Lower lobe of right lung (tissue), 2 donors: ENCODE measurements around the gene EMD. TPM values are rescaled to one million over a fixed set of nuclear protein-coding genes. Genes with fewer than 3 reads are reported as not detected.

ENCODE experiments used
- ATAC-seq, 2 donors: fragments of 200-7000 bp; cut with Tn5 transposase; one replicate each; pipeline ENCODE4 v1.9.1; 2020 to 2022; ENCODE audit warnings: mild to moderate bottlenecking in 2 of 2, moderate library complexity in 2 of 2
- DNase-seq: peaks from one replicate; pipeline ENCODE4 v3.0.0-alpha.2; 2020
- H3K27ac ChIP-seq: fragments of 200-600 bp; one replicate; pipeline ENCODE4 v1.8.0; 2022
- H3K27me3 ChIP-seq: fragments of 200-600 bp; one replicate; pipeline ENCODE4 v1.8.0; 2022; ENCODE audit warnings: low read depth
- H3K36me3 ChIP-seq: fragments of 200-600 bp; one replicate; pipeline ENCODE4 v1.8.0; 2022; ENCODE audit warnings: mild to moderate bottlenecking
- H3K4me1 ChIP-seq: fragments of 200-600 bp; one replicate; pipeline ENCODE4 v1.8.0; 2022
- H3K4me3 ChIP-seq: fragments of 200-600 bp; one replicate; pipeline ENCODE4 v1.8.0; 2022; ENCODE audit warnings: mild to moderate bottlenecking
- H3K9me3 ChIP-seq: fragments of 200-600 bp; one replicate; pipeline ENCODE4 v1.8.0; 2022
- CTCF ChIP-seq: fragments of 200-600 bp; IDR thresholded peaks from one replicate; pipeline ENCODE4 v1.8.0; 2022; ENCODE audit warnings: antibody characterized with exemption, mild to moderate bottlenecking
- intact Hi-C: fragments of 100-400 bp; cut with DNase I; formaldehyde crosslinking; loops from one replicate; pipeline ENCODE4 v1.11.0; 2022
- total RNA-seq: library from RNA; stranded (reverse); fragmentation: NEBNext Ultra II Directional; extraction: Animal tissue kit (Norgen Biotek cat#: 25700); gene quantifications from one replicate; pipeline ENCODE4 v1.2.1, GENCODE V29; 2021
- donor health status: DM: no; HTN: yes; CAD: no; lungs with severe emphysema.

The EMD gene
- total RNA-seq, 1 donor from 2014 or later: 50.9 TPM

- ATAC-seq (peak in 1 of 2 donors; percentile 43), DNase-seq (peak; percentile 54)
- TF ChIP-seq CTCF: no peak
- Histone ChIP-seq H3K36me3 (peaks cover 78% of the 10 kb centered on the region), H3K27ac (peak overlapping the region; percentile 56), H3K4me1 (peaks cover 33% of the 10 kb centered on the region), H3K9me3 (no peaks in the 10 kb centered on the region), H3K27me3 (no peaks in the 10 kb centered on the region), H3K4me3 (no peak overlapping the region)
- intact Hi-C loops: no loop called here
Measured at GRCh38 chrX:154351183-154352011, 27.7 kb upstream of the EMD start.

- ATAC-seq (no peak), DNase-seq (no peak)
- intact Hi-C loops: no loop called here
- Histone ChIP-seq H3K36me3 (peaks cover 84% of the 10 kb centered on the region), H3K9me3 (no peaks in the 10 kb centered on the region), H3K27me3 (no peaks in the 10 kb centered on the region), H3K4me1 (peaks cover 33% of the 10 kb centered on the region), H3K4me3 (no peak overlapping the region), H3K27ac (peak overlapping the region; percentile 56)
- no peak for TF ChIP-seq CTCF
Measured at GRCh38 chrX:154352012-154352401, 27.1 kb upstream of the EMD start.

- H3K27me3 ChIP-seq: no peaks in the 10 kb centered on the region
- H3K4me1 ChIP-seq: peaks cover 33% of the 10 kb centered on the region
- H3K27ac ChIP-seq: peak overlapping the region; percentile 56
- no peaks in the 10 kb centered on the region for H3K9me3 ChIP-seq
- intact Hi-C loops: no loop called here
- DNase-seq: no peak
- no peak for ATAC-seq
- H3K4me3 ChIP-seq: no peak overlapping the region
- H3K36me3 ChIP-seq: peaks cover 89% of the 10 kb centered on the region
- no peak for TF ChIP-seq CTCF
Measured at GRCh38 chrX:154352466-154352865, 26.6 kb upstream of the EMD start.

GRCh38 chrX:154353172-154353843, 25.8 kb upstream of the EMD start:
- Histone ChIP-seq H3K4me3 (no peak overlapping the region), H3K9me3 (no peaks in the 10 kb centered on the region), H3K27me3 (no peaks in the 10 kb centered on the region), H3K36me3 (peaks cover 97% of the 10 kb centered on the region), H3K27ac (no peak overlapping the region), H3K4me1 (peaks cover 33% of the 10 kb centered on the region)
- TF ChIP-seq CTCF: no peak
- DNase-seq: no peak
- intact Hi-C loops: no loop called here
- ATAC-seq: no peak

- no peak for TF ChIP-seq CTCF
- ATAC-seq (no peak), DNase-seq (no peak)
- H3K4me3 ChIP-seq: no peak overlapping the region
- H3K9me3 ChIP-seq: no peaks in the 10 kb centered on the region
- H3K27ac ChIP-seq: peak overlapping the region; percentile 56
- peaks cover 33% of the 10 kb centered on the region for H3K4me1 ChIP-seq
- H3K36me3 ChIP-seq: peaks cover 100% of the 10 kb centered on the region
- intact Hi-C loops: no loop called here
- no peaks in the 10 kb centered on the region for H3K27me3 ChIP-seq
Measured at GRCh38 chrX:154354013-154354412, 25.1 kb upstream of the EMD start.
